Measurements from ENCODE around the gene MET. TPM values are rescaled to one million over a fixed set of nuclear protein-coding genes. Genes with fewer than 3 reads are reported as not detected.
A peak's percentile ranks its signal among the peaks of the same experiment; 100 is the strongest.

The MET gene
- total RNA-seq, 1 experiment from 2014 or later: 5.0 TPM

DNA sequence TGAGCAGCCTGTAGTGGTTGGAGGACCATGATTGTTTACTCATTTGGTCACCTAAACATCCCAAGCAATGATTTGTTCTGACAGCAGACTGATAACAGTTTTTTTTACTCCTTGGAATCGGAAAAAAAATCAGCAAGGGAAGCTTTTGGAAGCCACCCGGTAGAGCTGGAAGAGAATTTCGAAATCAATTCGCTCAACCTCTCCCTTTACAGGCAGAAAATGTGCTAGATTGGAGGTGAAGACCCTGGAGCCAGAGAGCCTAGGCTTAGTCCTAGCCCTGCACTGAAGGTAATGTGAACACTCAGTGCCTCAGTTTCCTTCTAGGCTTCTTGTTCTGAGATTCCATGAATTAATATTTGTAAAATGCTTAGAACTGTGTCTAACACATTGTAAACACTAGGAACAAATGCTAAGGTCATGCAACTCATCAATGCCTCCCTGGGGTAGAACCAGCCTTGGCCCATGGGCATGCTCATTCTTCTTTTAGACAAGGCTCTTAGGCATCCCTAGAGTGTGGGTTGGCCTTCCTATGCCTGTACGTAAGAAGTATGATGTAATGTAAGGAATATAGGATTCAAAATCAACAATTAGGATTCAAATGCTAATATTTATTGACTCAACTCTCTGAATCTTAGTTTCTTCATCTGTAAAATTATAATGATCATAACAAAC lies 52.7 kb downstream of the MET start:
- no peak overlapping the region for H2BK5ac ChIP-seq (ENCODE audit: insufficient read length, low read length)
- H4K20me1 ChIP-seq (ENCODE audit: control insufficient read depth, insufficient read depth, insufficient read length): no peaks in the 10 kb centered on the region
- H2BK15ac ChIP-seq (ENCODE audit: low read depth, low read length): no peak overlapping the region
- no peaks in the 10 kb centered on the region for H3K27me3 ChIP-seq (ENCODE audit: insufficient read depth, low read length)
- H2AFZ ChIP-seq (ENCODE audit: low read length): no peak overlapping the region
- no peak overlapping the region for H3K4ac ChIP-seq (ENCODE audit: low read depth, low read length)
- Mint-ChIP-seq H3K4me1 (peaks cover 5 to 13% of the 10 kb centered on the region in 2 experiments), H3K27ac (0 out of 7 replicates have a peak overlapping the region, but pooled peaks of 1 of the 3 experiments have one; percentile 11), H3K9me3 (no peaks in the 10 kb centered on the region), H3K4me3 (peak overlapping the region; percentile 3 to 35; a peak in 3 of 5 replicates), H3K27me3 (ENCODE audit: low read depth) (no peaks in the 10 kb centered on the region), H3K36me3 (ENCODE audit: insufficient read depth in 1 of 3, low read depth in 3 of 3) (no peaks in the 10 kb centered on the region)
- peak overlapping the region; percentile 27 for H3K4me2 ChIP-seq (ENCODE audit: insufficient read depth, insufficient read length, low read length)
- no peak overlapping the region for H4K91ac ChIP-seq (ENCODE audit: insufficient read length, low read depth, low read length)
- DNase-seq: no peak
- H3K79me1 ChIP-seq (ENCODE audit: insufficient read depth, low read depth, low read length, poor library complexity, severe bottlenecking): no peaks in the 10 kb centered on the region
- no peak overlapping the region for H3T11ph ChIP-seq (ENCODE audit: low read length)
- no peaks in the 10 kb centered on the region for H3K79me2 ChIP-seq (ENCODE audit: insufficient read depth, low read length)
- no peak overlapping the region for H2BK20ac ChIP-seq (ENCODE audit: low read depth, low read length, poor library complexity, severe bottlenecking)
- H4K5ac ChIP-seq (ENCODE audit: insufficient read length, low read depth, low read length): no peak overlapping the region
- H3K27ac ChIP-seq (ENCODE audit: insufficient read length, low read depth, low read length): no peak overlapping the region
- H3K9me3 ChIP-seq (ENCODE audit: control insufficient read depth, low read depth, low read length): no peaks in the 10 kb centered on the region
- H3K14ac ChIP-seq (ENCODE audit: insufficient read depth, low read length): no peak overlapping the region
- H3K18ac ChIP-seq (ENCODE audit: insufficient read length, low read depth, low read length): no peak overlapping the region
- TF ChIP-seq, protein P1, sequence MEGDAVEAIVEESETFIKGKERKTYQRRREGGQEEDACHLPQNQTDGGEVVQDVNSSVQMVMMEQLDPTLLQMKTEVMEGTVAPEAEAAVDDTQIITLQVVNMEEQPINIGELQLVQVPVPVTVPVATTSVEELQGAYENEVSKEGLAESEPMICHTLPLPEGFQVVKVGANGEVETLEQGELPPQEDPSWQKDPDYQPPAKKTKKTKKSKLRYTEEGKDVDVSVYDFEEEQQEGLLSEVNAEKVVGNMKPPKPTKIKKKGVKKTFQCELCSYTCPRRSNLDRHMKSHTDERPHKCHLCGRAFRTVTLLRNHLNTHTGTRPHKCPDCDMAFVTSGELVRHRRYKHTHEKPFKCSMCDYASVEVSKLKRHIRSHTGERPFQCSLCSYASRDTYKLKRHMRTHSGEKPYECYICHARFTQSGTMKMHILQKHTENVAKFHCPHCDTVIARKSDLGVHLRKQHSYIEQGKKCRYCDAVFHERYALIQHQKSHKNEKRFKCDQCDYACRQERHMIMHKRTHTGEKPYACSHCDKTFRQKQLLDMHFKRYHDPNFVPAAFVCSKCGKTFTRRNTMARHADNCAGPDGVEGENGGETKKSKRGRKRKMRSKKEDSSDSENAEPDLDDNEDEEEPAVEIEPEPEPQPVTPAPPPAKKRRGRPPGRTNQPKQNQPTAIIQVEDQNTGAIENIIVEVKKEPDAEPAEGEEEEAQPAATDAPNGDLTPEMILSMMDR (conservative IDR thresholded peaks at IDR 0.05): no peak
- no peak overlapping the region for H3K23ac ChIP-seq (ENCODE audit: insufficient read length, low read depth, low read length)
- H3K4me1 ChIP-seq (ENCODE audit: insufficient read depth, low read length): no peaks in the 10 kb centered on the region
- H3K56ac ChIP-seq (ENCODE audit: insufficient read length, low read depth, low read length): no peak overlapping the region
- no peak overlapping the region for H4K8ac ChIP-seq (replicated peaks; ENCODE audit: insufficient read length, low read depth, low read length)
- no peak overlapping the region for H3K9ac ChIP-seq (ENCODE audit: extremely low read depth, insufficient read length, low read length)
- no peak overlapping the region for H2BK12ac ChIP-seq (ENCODE audit: insufficient read length, low read depth, low read length)
- H3K23me2 ChIP-seq (ENCODE audit: insufficient read length, low read depth, low read length, poor library complexity, severe bottlenecking): no peaks in the 10 kb centered on the region
- H2BK120ac ChIP-seq (ENCODE audit: low read depth, low read length, poor library complexity, severe bottlenecking): no peak overlapping the region
- WGBS (ENCODE audit: extremely low coverage, insufficient read length, low lambda C conversion rate): no CpG with 5 or more reads among the region's 5 CpGs
- no peak overlapping the region for H2AK5ac ChIP-seq (ENCODE audit: insufficient read length, low read length)

All from H9 (cell line).